Naive B cell (primary cell): Measurements from ENCODE around the gene ANAPC16. TPM values are rescaled to one million over a fixed set of nuclear protein-coding genes. Genes with fewer than 3 reads are reported as not detected.

Experiments used
- polyA plus RNA-seq, 6 donors: library from polyadenylated mRNA; unstranded; fragments of 300-500 nt; fragmentation: Illumina TruSeq; gene quantifications; one replicate each; pipeline ENCODE4 v1.2.3, GENCODE V29; 2021; ENCODE audit warnings: low read depth in 6 of 6

ANAPC16 gene
- polyA plus RNA-seq, 6 donors from 2014 or later: 485 to 708 (median 561) TPM

Other genes with a start within 250 kb of the ANAPC16 start
- gene SPOCK2, start 127.5 kb upstream of the ANAPC16 start, polyA plus RNA-seq: 10 to 100 TPM; 27.8 to 59.5 (median 46.3) TPM
- gene ASCC1, start 264 bp downstream of the ANAPC16 start, polyA plus RNA-seq: 10 to 100 TPM; 43.8 to 69.0 (median 48.4) TPM
- gene DDIT4, start 57.9 kb downstream of the ANAPC16 start, polyA plus RNA-seq: 100 to 1,000 TPM in 1 of 6 donors, 10 to 100 TPM in 5; 22.6 to 124 (median 78.2) TPM
- 10 to 100 TPM; 15.7 to 28.4 (median 18.6) TPM for gene DNAJB12, start 138.9 kb downstream of the ANAPC16 start, polyA plus RNA-seq